Endothelial cell of umbilical vein (primary cell): ENCODE measurements around the gene ANKRD50. TPM values are rescaled to one million over a fixed set of nuclear protein-coding genes. Genes with fewer than 3 reads are reported as not detected.
A peak's percentile ranks its signal among the peaks of the same experiment; 100 is the strongest.

Experiments used
- BruUV-seq: library from RNA; stranded (reverse); fragments of 400-500 nt; replicated peaks from 2 replicates; lab custom pipeline; 2021; lab: Mats Ljungman, UMichigan
- CTCF ChIA-PET: fragments of 300-600, 350-600 bp; sonication (Branson Sonifier 250); formaldehyde crosslinking; loops from one replicate; lab custom pipeline; 2021; ENCODE audit warnings: antibody characterized with exemption, inconsistent platforms; lab: Charles Lee
- POLR2A ChIA-PET: fragments of 300-600, 350-600 bp; sonication (Branson Sonifier 250); formaldehyde crosslinking; loops from one replicate; lab custom pipeline; 2021; ENCODE audit warnings: antibody characterized with exemption, inconsistent platforms; lab: Charles Lee
- DNase-seq: peaks from one replicate; pipeline ENCODE4 v3.0.0-alpha.2; 2011; ENCODE audit warnings: low read depth, low spot score
- FAIRE-seq: peaks from 2 replicates; lab custom pipeline; 2011; peaks lifted over from hg19 to GRCh38; lab: Jason Lieb, UNC
- H2AFZ ChIP-seq: 2 replicates; pipeline ENCODE4 v1.6.0; 2012; ENCODE audit warnings: low read depth, low read length, control low read depth, inconsistent platforms
- H3K27ac ChIP-seq: 2 replicates; pipeline ENCODE4 v1.5.1; 2011; ENCODE audit warnings: low read depth, mild to moderate bottlenecking, control low read depth, low read length, moderate library complexity; ENCODE audit not compliant: insufficient read depth
- H3K27me3 ChIP-seq, 2 experiments: 2 replicates each; pipeline versions ENCODE4 v1.6.0 to v1.6.1; 2011; ENCODE audit warnings: low read length in 2 of 2, mixed read lengths in 1 of 2; ENCODE audit not compliant: control insufficient read depth in 2 of 2, insufficient read depth in 2 of 2
- H3K36me3 ChIP-seq, 2 experiments: 2 replicates in 1 of 2; 3 replicates in 1 of 2; pipeline ENCODE4 v1.5.1; 2011; ENCODE audit warnings: low read length in 2 of 2, mild to moderate bottlenecking in 1 of 2, moderate library complexity in 1 of 2; ENCODE audit not compliant: control insufficient read depth in 2 of 2, insufficient read depth in 2 of 2; ENCODE audit errors: extremely low read depth in 1 of 2
- H3K4me1 ChIP-seq: 3 replicates; pipeline ENCODE4 v1.5.1; 2011; ENCODE audit warnings: mild to moderate bottlenecking, low read length; ENCODE audit not compliant: control insufficient read depth, insufficient read depth; ENCODE audit errors: extremely low read depth
- H3K4me2 ChIP-seq: 2 replicates; pipeline ENCODE4 v1.6.1; 2011; ENCODE audit warnings: low read length, control low read depth, mixed read lengths; ENCODE audit not compliant: insufficient read depth
- H3K4me3 ChIP-seq, 3 experiments: fragments of 200-600 bp in 1 of 3; sonication (generic), shearing (Covaris generic) in 1 of 3; replicated peaks in 1 of 3; 2 replicates each; pipeline ENCODE4 v1.5.1; 2011 to 2016; ENCODE audit warnings: control low read depth in 3 of 3, low read length in 3 of 3, mild to moderate bottlenecking in 2 of 3, inconsistent platforms in 1 of 3, low read depth in 1 of 3, moderate library complexity in 1 of 3; ENCODE audit not compliant: insufficient read depth in 1 of 3
- H3K79me2 ChIP-seq: 2 replicates; pipeline ENCODE4 v1.6.0; 2012; ENCODE audit warnings: low read length, inconsistent platforms; ENCODE audit not compliant: control insufficient read depth, insufficient read depth
- H3K9ac ChIP-seq: replicated peaks from 2 replicates; pipeline ENCODE3; 2011; ENCODE audit warnings: low read length, control low read depth; ENCODE audit not compliant: insufficient read depth; ENCODE audit errors: extremely low read depth
- H3K9me1 ChIP-seq: replicated peaks from 3 replicates; pipeline ENCODE4 v1.6.0; 2011; ENCODE audit warnings: mild to moderate bottlenecking, low read length; ENCODE audit not compliant: control insufficient read depth, insufficient read depth; ENCODE audit errors: extremely low read depth
- H3K9me3 ChIP-seq: replicated peaks from 2 replicates; pipeline ENCODE4 v1.5.1; 2012; ENCODE audit warnings: low read length, inconsistent platforms; ENCODE audit not compliant: control insufficient read depth, insufficient read depth
- H4K20me1 ChIP-seq: replicated peaks from 2 replicates; pipeline ENCODE3; 2011; ENCODE audit warnings: mild to moderate bottlenecking, low read length; ENCODE audit not compliant: control insufficient read depth, insufficient read depth; ENCODE audit errors: extremely low read depth
- CTCF ChIP-seq, 2 donors: IDR thresholded peaks; 1 replicate in 1 of 2; 2 replicates in 1 of 2; pipeline ENCODE4 v1.5.1; 2011; ENCODE audit warnings: low read length in 2 of 2, mild to moderate bottlenecking in 2 of 2, moderate library complexity in 2 of 2, control low read depth in 1 of 2, inconsistent platforms in 1 of 2, low read depth in 1 of 2; ENCODE audit not compliant: insufficient read depth in 1 of 2; ENCODE audit errors: extremely low read depth in 1 of 2
- POLR2AphosphoS5 ChIP-seq: IDR thresholded peaks from 2 replicates; pipeline ENCODE4 v1.6.1; 2012; ENCODE audit warnings: low read depth, mild to moderate bottlenecking, control low read depth, low read length, moderate library complexity; ENCODE audit not compliant: insufficient read depth
- dilution Hi-C: fragments of 300-500 bp; cut with MboI; formaldehyde crosslinking; loops from one replicate; pipeline ENCODE4 v1.15.0; 2019; ENCODE audit warnings: low sequenced_read_pairs; ENCODE audit not compliant: extremely low pct_ligation_motif_present
- intact Hi-C: fragments of 100-400 bp; cut with micrococcal nuclease; formaldehyde crosslinking; loops from one replicate; pipeline ENCODE4 v1.10.0; 2022
- polyA plus RNA-seq, 4 experiments: library from polyadenylated mRNA; depleted of rRNA in 3 of 4; stranded (reverse) in 3 of 4; unstranded in 1 of 4; fragments of >200 nt; gene quantifications; 2 replicates each; pipeline versions ENCODE4 v1.2.1 to v1.2.3, GENCODE V29; 2011 to 2012; ENCODE audit warnings: missing spikeins in 1 of 4
- total RNA-seq: library from RNA; stranded (reverse); gene quantifications from 2 replicates; pipeline ENCODE4 v1.2.3, GENCODE V29; 2021

Gene ANKRD50
- total and polyA plus RNA-seq, 2 donors (not counting 3 experiments of a cell fraction or from before 2014, with no cell fraction given): 24.5 to 63.6 TPM

DNA sequence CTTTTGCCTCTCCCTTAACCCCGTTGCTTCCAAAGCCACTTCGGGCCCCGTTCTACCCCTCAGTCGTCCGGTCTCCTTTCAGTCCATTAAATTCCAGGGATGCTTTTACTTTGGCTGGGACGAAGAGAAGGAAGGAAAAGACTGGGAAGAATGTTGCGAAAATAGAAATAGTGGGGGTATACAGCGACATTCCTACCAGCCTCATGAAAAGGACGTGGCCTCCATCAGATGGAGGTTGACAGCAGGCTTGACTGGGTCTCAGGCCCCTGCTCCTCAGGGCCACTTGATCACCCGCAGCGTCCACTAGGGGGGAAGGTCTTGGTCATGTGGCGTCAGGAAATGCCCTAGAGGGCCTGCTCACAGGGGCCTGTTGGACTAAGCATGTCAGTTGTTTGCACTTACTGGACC lies 657 bp upstream of the ANKRD50 start:
- DNase-seq: peak; percentile 81
- dilution Hi-C loops (no loop called here), intact Hi-C loops (loop anchor here (1.0 to 5.0 kb wide), 8 partner anchors 81 to 570 kb away; no protein-coding TSS in a partner anchor)
- peak overlapping the region; percentile 95 for H3K9ac ChIP-seq
- H3K79me2 ChIP-seq: peaks cover 42% of the 10 kb centered on the region
- TSS peak; percentile 86 for BruUV-seq
- H3K9me1 ChIP-seq: no peaks in the 10 kb centered on the region
- FAIRE-seq: peak; percentile 76
- no peaks in the 10 kb centered on the region for H3K27me3 ChIP-seq
- ChIA-PET POLR2A (interaction anchor here (0.5 to 2.3 kb wide), 4 partner anchors 228 to 379 kb away, joined by 3 to 8 read pairs (median 4); no protein-coding TSS in a partner anchor), CTCF (interaction anchor here (1.0 to 6.0 kb wide), 3 partner anchors 29 to 379 kb away, joined by 3 to 47 read pairs (median 4); no protein-coding TSS in a partner anchor)
- H3K4me3 ChIP-seq: peak overlapping the region; percentile 8 to 69 (median 62)
- H2AFZ ChIP-seq: peak overlapping the region; percentile 12
- H3K4me2 ChIP-seq: peak overlapping the region; percentile 81
- H3K27ac ChIP-seq: peak overlapping the region; percentile 98
- peaks cover 0 to 4% of the 10 kb centered on the region in 2 experiments for H3K36me3 ChIP-seq
- H4K20me1 ChIP-seq: peaks cover 5% of the 10 kb centered on the region
- TF ChIP-seq CTCF (IDR thresholded peaks at IDR 0.05; ENCODE audit: extremely low read depth in 1 of 2, insufficient read depth in 1 of 2, low read depth in 1 of 2, low read length in 2 of 2) (peak; percentile 59 to 66), POLR2AphosphoS5 (no peak)
- H3K9me3 ChIP-seq: no peaks in the 10 kb centered on the region
- H3K4me1 ChIP-seq: peaks cover 19% of the 10 kb centered on the region
